IMR-90 (cell line): Measurements from ENCODE around the gene TMEM52B. TPM values are rescaled to one million over a fixed set of nuclear protein-coding genes. Genes with fewer than 3 reads are reported as not detected.

Source experiments
- ATAC-seq: fragments of 200-7000 bp; cut with Tn5 transposase; 2 replicates; pipeline ENCODE4 v1.9.1; 2020; ENCODE audit warnings: low read depth, mild to moderate bottlenecking, moderate library complexity
- BruUV-seq: library from RNA; stranded (reverse); fragments of 400-500 nt; replicated peaks from 2 replicates; lab custom pipeline; 2021; lab: Mats Ljungman, UMichigan
- CTCF ChIA-PET: fragments of 300-600 bp; formaldehyde crosslinking; extraction: SDS; loops from one replicate; lab custom pipeline; 2021; ENCODE audit warnings: antibody characterized with exemption; lab: Yijun Ruan, JAX
- POLR2A ChIA-PET: fragments of 300-600 bp; sonication (Branson Sonifier 250); formaldehyde crosslinking; loops from one replicate; lab custom pipeline; 2022; ENCODE audit warnings: antibody characterized with exemption; ENCODE audit not compliant: unreplicated experiment; lab: Charles Lee
- DNase-seq: peaks from one replicate; pipeline ENCODE4 v3.0.0; 2013
- H2AFZ ChIP-seq: replicated peaks from 2 replicates; pipeline ENCODE3; 2013; ENCODE audit warnings: low read length, mild to moderate bottlenecking; ENCODE audit not compliant: poor library complexity
- H2AK5ac ChIP-seq: 2 replicates; pipeline ENCODE4 v1.6.1; 2013; ENCODE audit warnings: low read depth, low read length, inconsistent platforms
- H2AK9ac ChIP-seq: replicated peaks from 2 replicates; pipeline ENCODE3; 2013; ENCODE audit warnings: mild to moderate bottlenecking, low read depth, low read length, moderate library complexity; ENCODE audit not compliant: poor library complexity
- H2BK120ac ChIP-seq: 2 replicates; pipeline ENCODE4 v1.6.1; 2013; ENCODE audit warnings: low read depth, low read length, inconsistent platforms
- H2BK15ac ChIP-seq: 3 replicates; pipeline ENCODE4 v1.6.1; 2013; ENCODE audit warnings: low read depth, low read length, inconsistent platforms
- H2BK20ac ChIP-seq: 2 replicates; pipeline ENCODE4 v1.6.1; 2013; ENCODE audit warnings: low read depth, mild to moderate bottlenecking, inconsistent platforms, low read length, moderate library complexity
- H2BK5ac ChIP-seq: 2 replicates; pipeline ENCODE4 v1.6.1; 2013; ENCODE audit warnings: mild to moderate bottlenecking, low read depth, low read length, inconsistent platforms; ENCODE audit not compliant: poor library complexity, severe bottlenecking
- H3K14ac ChIP-seq: replicated peaks from 2 replicates; pipeline ENCODE4 v1.6.1; 2013; ENCODE audit warnings: low read depth, low read length, inconsistent platforms
- H3K18ac ChIP-seq: 2 replicates; pipeline ENCODE4 v1.6.1; 2013; ENCODE audit warnings: low read depth, low read length, control low read depth
- H3K23ac ChIP-seq: 2 replicates; pipeline ENCODE4 v1.6.1; 2013; ENCODE audit warnings: low read depth, low read length, inconsistent platforms
- H3K27ac ChIP-seq: 2 replicates; pipeline ENCODE4 v1.5.1; 2013; ENCODE audit warnings: mild to moderate bottlenecking, control low read depth, low read length; ENCODE audit not compliant: insufficient read depth
- H3K27me3 ChIP-seq: 2 replicates; pipeline ENCODE4 v1.6.1; 2013; ENCODE audit warnings: low read length; ENCODE audit not compliant: control insufficient read depth, insufficient read depth
- H3K36me3 ChIP-seq: 2 replicates; pipeline ENCODE4 v1.6.1; 2013; ENCODE audit warnings: low read length, mixed read lengths; ENCODE audit not compliant: control insufficient read depth, insufficient read depth
- H3K4ac ChIP-seq: 2 replicates; pipeline ENCODE4 v1.6.1; 2013; ENCODE audit warnings: low read depth, low read length, inconsistent platforms
- H3K4me1 ChIP-seq: 2 replicates; pipeline ENCODE4 v1.6.1; 2013; ENCODE audit warnings: low read length, mixed read lengths; ENCODE audit not compliant: control insufficient read depth, insufficient read depth
- H3K4me2 ChIP-seq: 2 replicates; pipeline ENCODE4 v1.6.1; 2013; ENCODE audit warnings: low read depth, mild to moderate bottlenecking, control low read depth, low read length, moderate library complexity
- H3K4me3 ChIP-seq: 2 replicates; pipeline ENCODE4 v1.5.1; 2013; ENCODE audit warnings: low read depth, mild to moderate bottlenecking, control low read depth, low read length, moderate library complexity; ENCODE audit not compliant: insufficient read depth
- H3K56ac ChIP-seq: 2 replicates; pipeline ENCODE4 v1.6.1; 2013; ENCODE audit warnings: low read length, inconsistent platforms; ENCODE audit not compliant: insufficient read depth; ENCODE audit errors: extremely low read depth
- H3K79me1 ChIP-seq, 2 experiments: 2 replicates each; pipeline ENCODE4 v1.6.1; 2013; ENCODE audit warnings: low read length in 2 of 2, inconsistent platforms in 1 of 2, low read depth in 1 of 2
- H3K9ac ChIP-seq: 2 replicates; pipeline ENCODE4 v1.6.1; 2013; ENCODE audit warnings: low read depth, low read length, control low read depth
- H3K9me1 ChIP-seq: 2 replicates; pipeline ENCODE4 v1.6.1; 2013; ENCODE audit warnings: low read length, inconsistent platforms; ENCODE audit not compliant: insufficient read depth
- H3K9me3 ChIP-seq: 2 replicates; pipeline ENCODE4 v1.6.1; 2013; ENCODE audit warnings: low read length; ENCODE audit not compliant: control insufficient read depth, insufficient read depth
- H4K20me1 ChIP-seq: 2 replicates; pipeline ENCODE4 v1.6.1; 2013; ENCODE audit warnings: low read length, inconsistent platforms; ENCODE audit not compliant: insufficient read depth
- H4K5ac ChIP-seq: 2 replicates; pipeline ENCODE4 v1.6.1; 2013; ENCODE audit warnings: mild to moderate bottlenecking, low read depth, low read length, control low read depth
- H4K8ac ChIP-seq, 2 experiments: 2 replicates each; pipeline ENCODE4 v1.6.1; 2013; ENCODE audit warnings: low read depth in 2 of 2, low read length in 2 of 2, control low read depth in 1 of 2, inconsistent platforms in 1 of 2
- H4K91ac ChIP-seq: 2 replicates; pipeline ENCODE4 v1.6.1; 2013; ENCODE audit warnings: low read depth, low read length, inconsistent platforms; ENCODE audit not compliant: insufficient read depth
- CHD1 ChIP-seq: IDR thresholded peaks from 2 replicates; pipeline ENCODE4 v1.6.1; 2012; ENCODE audit warnings: low read depth, low read length, improper control_type of control experiment
- FOS ChIP-seq: fragments of 150-350 bp; IDR thresholded peaks from 2 replicates; pipeline ENCODE4 v1.6.1; 2016; ENCODE audit warnings: low read depth, low read length
- MAFK ChIP-seq: IDR thresholded peaks from 2 replicates; pipeline ENCODE4 v1.6.1; 2012; ENCODE audit warnings: low read depth, low read length, improper control_type of control experiment
- NFE2L2 ChIP-seq: fragments of 150-350 bp; IDR thresholded peaks from 2 replicates; pipeline ENCODE4 v1.6.1; 2016; ENCODE audit warnings: low read depth, mild to moderate bottlenecking, low read length
- POLR2A ChIP-seq: IDR thresholded peaks from 2 replicates; pipeline ENCODE4 v1.6.1; 2012; ENCODE audit warnings: mild to moderate bottlenecking, low read depth, low read length
- WGBS, 2 experiments: methylation state at CpG; one replicate each; pipeline versions ENCODE4 v1.1.5 to v1.1.7; 2013; ENCODE audit warnings: missing lambda C conversion rate in 2 of 2; ENCODE audit not compliant: insufficient read length in 1 of 2; ENCODE audit errors: extremely low coverage in 2 of 2; 5-methylcytosine and 5-hydroxymethylcytosine counted together
- dilution Hi-C: fragments of 300-500 bp; cut with HindIII; formaldehyde crosslinking; loops from one replicate; pipeline ENCODE4 v1.14.3; 2018; ENCODE audit warnings: low sequenced_read_pairs; ENCODE audit not compliant: unreplicated experiment
- in situ Hi-C: fragments of 300-500 bp; cut with MboI; formaldehyde crosslinking; loops from 3 replicates; pipeline ENCODE4 v1.14.3; 2019; ENCODE audit warnings: low sequenced_read_pairs, inconsistent platforms, mixed read lengths
- intact Hi-C: fragments of 100-400 bp; cut with micrococcal nuclease; formaldehyde crosslinking; loops from 2 replicates; pipeline ENCODE4 v1.10.0; 2022
- polyA plus RNA-seq, 3 experiments: library from polyadenylated mRNA; depleted of rRNA; stranded (reverse); fragments of >200 nt; gene quantifications; 2 replicates each; pipeline ENCODE4 v1.2.3, GENCODE V29; 2012; ENCODE audit warnings: low replicate concordance in 1 of 3
- total RNA-seq: library from RNA; depleted of rRNA; stranded (reverse); fragments of >200 nt; gene quantifications from 2 replicates; pipeline ENCODE4 v1.2.3, GENCODE V29; 2012

Gene TMEM52B
- total and polyA plus RNA-seq, 2 of the 4 experiments (the other 2 are of a cell fraction), result 2.0 to 3.6 TPM

- Histone ChIP-seq H2BK20ac (peak overlapping the region; percentile 97), H3K4me2 (peak overlapping the region; percentile 43; the same call in 1 of the 2 replicates), H4K91ac (peak overlapping the region; percentile 82), H4K5ac (peak overlapping the region; percentile 75; the same call in 1 of the 2 replicates), H4K8ac (peak overlapping the region in 1 of 2 experiments; percentile 96; a peak in 2 of 4 replicates), H2AK9ac (no peak overlapping the region), H3K56ac (no peak overlapping the region; the same call in 1 of the 2 replicates), H3K9me1 (0 out of 2 replicates have a peak, but pooled peaks cover 3% of the 10 kb centered on the region), H3K36me3 (no peaks in the 10 kb centered on the region), H3K27ac (peak overlapping the region; percentile 85), H3K23ac (peak overlapping the region; percentile 64; the same call in 1 of the 2 replicates), H3K79me1 (no peaks in the 10 kb centered on the region), H2AK5ac (peak overlapping the region; percentile 70; the same call in 1 of the 2 replicates), H3K18ac (peak overlapping the region; percentile 95; the same call in 1 of the 2 replicates), H3K27me3 (no peaks in the 10 kb centered on the region), H3K9ac (no peak overlapping the region), H2BK5ac (peak overlapping the region; percentile 97), H2BK120ac (peak overlapping the region; percentile 94), H3K4ac (peak overlapping the region; percentile 83), H3K4me1 (peaks cover 2% of the 10 kb centered on the region; the same call in 1 of the 2 replicates), H4K20me1 (no peaks in the 10 kb centered on the region), H3K4me3 (no peak overlapping the region), H2BK15ac (no peak overlapping the region; the same call in 2 of the 3 replicates), H2AFZ (peak overlapping the region; percentile 78), H3K14ac (peak overlapping the region; percentile 77), H3K9me3 (no peaks in the 10 kb centered on the region)
- no TSS peak for BruUV-seq
- WGBS, 2 experiments, result 100% methylated on average over 1 of the region's 3 CpGs; no CpG with 5 or more reads in 1 of the 2 experiments
- peak; percentile 78 for ATAC-seq
- ChIA-PET CTCF (no interaction called here), POLR2A (no interaction called here)
- dilution Hi-C loops (no loop called here), in situ Hi-C loops (no loop called here), intact Hi-C loops (no loop called here)
- TF ChIP-seq FOS, result no peak
- no peak for TF ChIP-seq NFE2L2
- TF ChIP-seq CHD1, result no peak
- no peak for TF ChIP-seq MAFK
- no peak for TF ChIP-seq POLR2A
- DNase-seq, result peak; percentile 53
Observed at GRCh38 chr12:10205220-10205807, 26.5 kb downstream of the TMEM52B start.
